ENCODE data around the gene FCHSD2.
"Not testable (repeated sequence)": the region's sequence is repeated elsewhere in the genome, so short reads cannot be mapped to it uniquely, and the experiment has no call there.

FCHSD2 gene

GRCh38 chr11:73147771-73148681, 5.9 kb upstream of the FCHSD2 start:
- DNase-seq = no peak

- no peak for DNase-seq
Measured at GRCh38 chr11:73145986-73146575, 4.0 kb upstream of the FCHSD2 start.

GRCh38 chr11:73143126-73143838, 1.2 kb upstream of the FCHSD2 start:
- no peak for DNase-seq

GRCh38 chr11:73141309-73142127, 600 bp downstream of the FCHSD2 start:
- peak; percentile 48 for DNase-seq

GRCh38 chr11:73141031-73141308, 1.1 kb downstream of the FCHSD2 start:
- DNase-seq = peak; percentile 37

- peak; percentile 36 for DNase-seq
Measured at GRCh38 chr11:73140213-73141030, 1.7 kb downstream of the FCHSD2 start.

- DNase-seq = no peak
Measured at GRCh38 chr11:73139476-73140198, 2.5 kb downstream of the FCHSD2 start.

- no peak for DNase-seq
Measured at GRCh38 chr11:73137944-73138274, 4.2 kb downstream of the FCHSD2 start.

GRCh38 chr11:73137262-73137943, 4.7 kb downstream of the FCHSD2 start:
- no peak for DNase-seq

- not testable (repeated sequence) for DNase-seq
Measured at GRCh38 chr11:73136722-73137121, 5.4 kb downstream of the FCHSD2 start.

- no peak for DNase-seq
Measured at GRCh38 chr11:73135346-73136284, 6.5 kb downstream of the FCHSD2 start.

GRCh38 chr11:73132349-73132748, 9.8 kb downstream of the FCHSD2 start:
- DNase-seq = not testable (repeated sequence)

GRCh38 chr11:73130181-73130580, 11.9 kb downstream of the FCHSD2 start:
- no peak for DNase-seq

- DNase-seq = no peak
Measured at GRCh38 chr11:73129198-73129597, 12.9 kb downstream of the FCHSD2 start.

GRCh38 chr11:73126804-73127480, 15.2 kb downstream of the FCHSD2 start:
- no peak for DNase-seq

GRCh38 chr11:73124800-73125199, 17.3 kb downstream of the FCHSD2 start:
- no peak for DNase-seq

GRCh38 chr11:73123892-73124291, 18.2 kb downstream of the FCHSD2 start:
- DNase-seq = not testable (repeated sequence)

GRCh38 chr11:73121692-73122091, 20.4 kb downstream of the FCHSD2 start:
- no peak for DNase-seq

GRCh38 chr11:73117071-73117470, 25.0 kb downstream of the FCHSD2 start:
- DNase-seq = no peak
